ENCODE data around the gene TBX19. TPM values are rescaled to one million over a fixed set of nuclear protein-coding genes. Genes with fewer than 3 reads are reported as not detected.

TBX19 gene
- total RNA-seq, 2 donors from 2014 or later, result 2.2 to 2.5 TPM

DNA sequence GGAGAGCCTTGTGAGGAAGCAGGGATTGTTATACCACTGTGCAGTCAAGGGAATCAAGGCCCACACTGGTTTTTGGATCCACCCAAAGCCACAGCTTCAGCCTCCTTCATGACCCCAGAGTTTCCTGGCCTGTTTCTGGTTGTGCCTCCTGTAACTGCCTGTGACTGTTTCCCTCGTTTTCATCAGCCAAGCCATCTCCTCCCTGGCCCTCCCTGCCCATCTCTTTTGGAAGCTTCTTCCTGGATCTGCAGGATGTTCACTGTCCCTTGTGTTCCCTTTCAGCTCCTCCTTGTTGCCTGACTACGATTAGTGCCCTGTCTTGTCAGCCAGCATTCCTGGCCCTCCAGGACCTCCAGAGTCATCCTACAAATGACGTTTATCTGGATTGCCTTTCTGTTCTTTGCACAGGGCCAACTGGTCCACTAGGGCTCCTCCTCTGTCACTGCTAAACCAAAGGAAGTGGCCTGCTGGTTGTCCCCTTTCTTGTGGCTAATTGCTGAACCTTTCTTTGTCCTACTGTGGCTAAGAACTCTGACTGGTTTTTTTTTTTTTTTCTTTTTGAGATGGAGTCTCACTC, 37.0 kb upstream of the TBX19 start:
- peaks cover 11% of the 10 kb centered on the region for H3K4me1 Mint-ChIP-seq
- Histone ChIP-seq H3K9me3 (ENCODE audit: control insufficient read depth, low read length) (no peaks in the 10 kb centered on the region), H3K4me3 (ENCODE audit: low read length) (no peak overlapping the region), H3K9ac (ENCODE audit: extremely low read depth, low read length, poor library complexity, severe bottlenecking) (no peak overlapping the region), H3K27me3 (ENCODE audit: control insufficient read depth, insufficient read depth, low read length, poor library complexity, severe bottlenecking) (no peaks in the 10 kb centered on the region), H3K27ac (ENCODE audit: low read depth, low read length) (no peak overlapping the region), H3K4me1 (ENCODE audit: control insufficient read depth, insufficient read depth, low read length) (no peaks in the 10 kb centered on the region), H3K36me3 (ENCODE audit: control insufficient read depth, insufficient read depth, low read length) (peaks cover 71% of the 10 kb centered on the region)
- H3K4me3 Mint-ChIP-seq, result no peak overlapping the region
- 90 to 91% methylated on average over 3 of the region's 3 CpGs for WGBS, 2 experiments (ENCODE audit: insufficient coverage in 1 of 2, insufficient read length in 1 of 2)
- peaks cover 87% of the 10 kb centered on the region for H3K36me3 Mint-ChIP-seq (ENCODE audit: low read depth)
- DNase-seq, result no peak
- H3K9me3 Mint-ChIP-seq, result no peaks in the 10 kb centered on the region
- TF ChIP-seq CTCF (conservative IDR thresholded peaks at IDR 0.05), result no peak
- no peak overlapping the region for H3K27ac Mint-ChIP-seq
- H3K27me3 Mint-ChIP-seq (ENCODE audit: insufficient read depth), result no peaks in the 10 kb centered on the region

GRCh38 chr1:168245042-168245441, 35.6 kb upstream of the TBX19 start:
- Mint-ChIP-seq H3K36me3 (ENCODE audit: low read depth) (peaks cover 83% of the 10 kb centered on the region), H3K4me3 (no peak overlapping the region), H3K27ac (no peak overlapping the region), H3K4me1 (peaks cover 17% of the 10 kb centered on the region), H3K27me3 (ENCODE audit: insufficient read depth) (no peaks in the 10 kb centered on the region), H3K9me3 (no peaks in the 10 kb centered on the region)
- Histone ChIP-seq H3K9ac (ENCODE audit: extremely low read depth, low read length, poor library complexity, severe bottlenecking) (no peak overlapping the region), H3K4me3 (ENCODE audit: low read length) (no peak overlapping the region), H3K36me3 (ENCODE audit: control insufficient read depth, insufficient read depth, low read length) (peaks cover 71% of the 10 kb centered on the region), H3K9me3 (ENCODE audit: control insufficient read depth, low read length) (no peaks in the 10 kb centered on the region), H3K27me3 (ENCODE audit: control insufficient read depth, insufficient read depth, low read length, poor library complexity, severe bottlenecking) (no peaks in the 10 kb centered on the region), H3K27ac (ENCODE audit: low read depth, low read length) (no peak overlapping the region), H3K4me1 (ENCODE audit: control insufficient read depth, insufficient read depth, low read length) (no peaks in the 10 kb centered on the region)
- TF ChIP-seq CTCF (conservative IDR thresholded peaks at IDR 0.05), result no peak
- WGBS, 2 experiments (ENCODE audit: insufficient coverage in 1 of 2, insufficient read length in 1 of 2), result 94% methylated on average over 3 of the region's 3 CpGs; no CpG with 5 or more reads in 1 of the 2 experiments
- DNase-seq, result no peak

DNA sequence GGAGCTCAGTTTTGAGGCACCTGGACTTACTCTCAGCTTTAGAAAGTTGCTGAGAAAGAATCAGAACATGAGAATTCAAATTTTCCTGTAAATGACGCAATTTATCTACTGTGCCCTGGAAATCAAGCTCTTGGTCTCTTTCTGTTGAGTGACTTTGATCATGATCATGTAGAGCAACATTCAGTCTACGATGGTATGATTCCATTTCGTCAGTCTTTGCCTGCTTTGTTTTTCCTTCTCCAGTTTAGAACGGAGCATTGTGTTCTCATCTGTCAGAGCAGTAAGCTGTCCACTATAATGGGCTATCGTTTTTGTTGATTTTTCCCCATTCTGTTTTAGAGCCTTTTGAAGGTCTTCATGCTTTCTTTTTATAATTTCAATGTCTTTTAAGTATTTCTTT, 34.2 kb upstream of the TBX19 start:
- Histone ChIP-seq H3K36me3 (ENCODE audit: control insufficient read depth, insufficient read depth, low read length) (peaks cover 73% of the 10 kb centered on the region), H3K9me3 (ENCODE audit: control insufficient read depth, low read length) (no peaks in the 10 kb centered on the region), H3K27me3 (ENCODE audit: control insufficient read depth, insufficient read depth, low read length, poor library complexity, severe bottlenecking) (no peaks in the 10 kb centered on the region), H3K4me3 (ENCODE audit: low read length) (no peak overlapping the region), H3K4me1 (ENCODE audit: control insufficient read depth, insufficient read depth, low read length) (no peaks in the 10 kb centered on the region), H3K27ac (ENCODE audit: low read depth, low read length) (no peak overlapping the region), H3K9ac (ENCODE audit: extremely low read depth, low read length, poor library complexity, severe bottlenecking) (no peak overlapping the region)
- WGBS, 2 experiments (ENCODE audit: insufficient coverage in 1 of 2, insufficient read length in 1 of 2), result 91 to 96% methylated on average over 5 of the region's 5 CpGs
- Mint-ChIP-seq H3K9me3 (no peaks in the 10 kb centered on the region), H3K27me3 (ENCODE audit: insufficient read depth) (no peaks in the 10 kb centered on the region), H3K4me3 (no peak overlapping the region), H3K4me1 (peaks cover 20% of the 10 kb centered on the region), H3K27ac (no peak overlapping the region), H3K36me3 (ENCODE audit: low read depth) (peaks cover 74% of the 10 kb centered on the region)
- DNase-seq, result no peak
- no peak for TF ChIP-seq CTCF (conservative IDR thresholded peaks at IDR 0.05)

Measured in endodermal cell (in vitro differentiated cells).